Mammary epithelial cell (primary cell): ENCODE results near the gene CHST12.
"Not testable (repeated sequence)": the region's sequence is repeated elsewhere in the genome, so short reads cannot be mapped to it uniquely, and the experiment has no call there.

Source experiments
- CTCF ChIP-seq, 2 donors: IDR thresholded peaks in 1 of 2; conservative IDR thresholded peaks in 1 of 2; 2 replicates each; pipeline ENCODE4 v1.5.1; 2011 to 2012; ENCODE audit warnings: inconsistent platforms in 2 of 2, low read length in 2 of 2, mild to moderate bottlenecking in 2 of 2, control low read depth in 1 of 2, low read depth in 1 of 2; ENCODE audit not compliant: insufficient read depth in 1 of 2; ENCODE audit errors: extremely low read depth in 1 of 2
- EZH2 ChIP-seq: IDR thresholded peaks from 2 replicates; pipeline ENCODE4 v1.6.1; 2012; ENCODE audit warnings: low read length, inconsistent platforms, borderline replicate concordance

DNA sequence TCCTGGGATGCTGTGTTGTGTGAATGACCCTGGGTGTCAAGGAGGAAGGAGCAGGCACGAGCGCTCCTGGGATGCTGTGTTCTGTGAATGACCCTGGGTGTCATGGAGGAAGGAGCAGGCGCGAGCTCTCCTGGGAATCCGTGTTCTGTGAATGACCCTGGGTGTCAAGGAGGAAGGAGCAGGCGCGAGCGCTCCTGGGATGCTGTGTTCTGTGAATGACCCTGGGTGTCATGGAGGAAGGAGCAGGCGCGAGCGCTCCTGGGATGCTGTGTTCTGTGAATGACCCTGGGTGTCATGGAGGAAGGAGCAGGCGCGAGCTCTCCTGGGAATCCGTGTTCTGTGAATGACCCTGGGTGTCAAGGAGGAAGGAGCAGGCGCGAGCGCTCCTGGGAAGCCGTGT, 25.9 kb upstream of the CHST12 start:
- TF ChIP-seq CTCF (conservative IDR thresholded peaks at IDR 0.05 in 1 of 2, IDR thresholded peaks at IDR 0.05 in 1 of 2; ENCODE audit: extremely low read depth in 1 of 2, insufficient read depth in 1 of 2, low read depth in 1 of 2, low read length in 2 of 2); EZH2: not testable (repeated sequence)
